ENCODE results near the gene EPHA2. TPM values are rescaled to one million over a fixed set of nuclear protein-coding genes. Genes with fewer than 3 reads are reported as not detected.

EPHA2 gene
- polyA plus RNA-seq, 1 experiment: 19.1 TPM

DNA sequence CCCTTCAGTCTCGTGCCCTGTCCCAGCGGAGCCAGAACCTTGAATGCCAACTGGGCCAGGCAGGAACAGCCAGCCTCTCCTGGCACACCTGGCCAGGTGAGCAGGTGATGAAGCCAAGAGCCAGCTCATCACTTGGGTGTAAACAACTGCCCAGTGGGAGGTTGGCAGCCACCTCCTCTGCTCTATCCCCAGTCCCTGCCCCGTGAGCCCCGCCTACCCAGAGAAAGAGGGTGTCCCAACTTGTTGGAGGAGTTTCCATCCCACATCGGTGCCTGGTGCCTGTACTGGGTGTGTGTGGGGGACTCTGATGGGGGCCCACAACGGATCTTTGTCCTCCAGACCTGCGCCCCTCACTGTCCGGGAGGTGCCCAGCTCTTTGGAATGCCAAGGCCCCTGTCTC is 64.6 kb downstream of the EPHA2 start:
- Histone ChIP-seq H3K27me3 (ENCODE audit: control insufficient read depth, insufficient read depth, low read length) (no peaks in the 10 kb centered on the region), H3K27ac (ENCODE audit: low read depth, low read length) (no peak overlapping the region), H3K9me3 (ENCODE audit: control insufficient read depth, insufficient read depth, low read length) (no peaks in the 10 kb centered on the region), H3K4me3 (ENCODE audit: low read depth, low read length) (no peak overlapping the region)
- DNase-seq (ENCODE audit: low read depth, low spot score): no peak
- TF ChIP-seq, protein P1, sequence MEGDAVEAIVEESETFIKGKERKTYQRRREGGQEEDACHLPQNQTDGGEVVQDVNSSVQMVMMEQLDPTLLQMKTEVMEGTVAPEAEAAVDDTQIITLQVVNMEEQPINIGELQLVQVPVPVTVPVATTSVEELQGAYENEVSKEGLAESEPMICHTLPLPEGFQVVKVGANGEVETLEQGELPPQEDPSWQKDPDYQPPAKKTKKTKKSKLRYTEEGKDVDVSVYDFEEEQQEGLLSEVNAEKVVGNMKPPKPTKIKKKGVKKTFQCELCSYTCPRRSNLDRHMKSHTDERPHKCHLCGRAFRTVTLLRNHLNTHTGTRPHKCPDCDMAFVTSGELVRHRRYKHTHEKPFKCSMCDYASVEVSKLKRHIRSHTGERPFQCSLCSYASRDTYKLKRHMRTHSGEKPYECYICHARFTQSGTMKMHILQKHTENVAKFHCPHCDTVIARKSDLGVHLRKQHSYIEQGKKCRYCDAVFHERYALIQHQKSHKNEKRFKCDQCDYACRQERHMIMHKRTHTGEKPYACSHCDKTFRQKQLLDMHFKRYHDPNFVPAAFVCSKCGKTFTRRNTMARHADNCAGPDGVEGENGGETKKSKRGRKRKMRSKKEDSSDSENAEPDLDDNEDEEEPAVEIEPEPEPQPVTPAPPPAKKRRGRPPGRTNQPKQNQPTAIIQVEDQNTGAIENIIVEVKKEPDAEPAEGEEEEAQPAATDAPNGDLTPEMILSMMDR (IDR thresholded peaks at IDR 0.05; ENCODE audit: low read depth, low read length): no peak
- ChIA-PET CTCF (interaction anchor here (4.2 kb wide), 1 partner anchor 9 kb away, joined by 28 read pairs; no protein-coding TSS in a partner anchor), POLR2A (no interaction called here)

DNA sequence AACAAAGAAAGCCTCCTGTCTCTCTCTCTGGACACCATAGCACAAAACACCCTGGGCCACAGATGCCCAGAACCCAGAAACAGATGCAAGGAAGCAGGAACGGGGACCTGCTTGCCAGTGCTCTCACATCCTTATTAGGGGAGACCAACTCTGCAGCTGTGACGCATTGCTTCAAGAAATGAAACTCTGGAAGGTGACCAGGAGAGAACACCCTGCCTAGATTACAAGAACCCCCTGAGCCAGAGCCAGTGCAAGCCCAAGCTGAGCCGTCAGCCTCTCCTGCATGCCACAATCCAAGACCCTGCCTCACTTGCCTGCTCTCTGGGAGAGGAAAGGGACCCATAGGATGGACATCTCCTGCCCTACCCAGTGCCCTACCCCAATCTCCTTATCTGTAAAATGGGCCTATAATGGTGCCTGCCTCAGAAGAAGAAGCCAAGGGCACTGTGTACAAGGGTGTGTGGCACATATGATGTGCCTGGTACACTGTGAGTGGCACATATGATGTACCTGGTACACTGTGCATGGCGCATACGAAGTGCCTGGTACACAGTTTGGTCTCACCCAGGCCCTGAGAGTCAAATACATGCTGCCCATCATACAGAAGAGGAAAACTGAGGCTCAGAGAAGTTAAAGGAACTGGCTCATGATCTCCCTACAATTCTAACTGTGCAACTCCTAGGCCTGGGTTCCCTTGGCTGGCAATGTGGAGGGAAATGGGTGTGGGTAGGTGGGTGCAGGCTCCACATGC is 65.6 kb downstream of the EPHA2 start:
- Histone ChIP-seq H3K27me3 (ENCODE audit: control insufficient read depth, insufficient read depth, low read length) (no peaks in the 10 kb centered on the region), H3K27ac (ENCODE audit: low read depth, low read length) (no peak overlapping the region), H3K9me3 (ENCODE audit: control insufficient read depth, insufficient read depth, low read length) (no peaks in the 10 kb centered on the region), H3K4me3 (ENCODE audit: low read depth, low read length) (no peak overlapping the region)
- ChIA-PET POLR2A (no interaction called here), CTCF (interaction anchor here (4.2 kb wide), 1 partner anchor 8 kb away, joined by 28 read pairs; no protein-coding TSS in a partner anchor)
- DNase-seq (ENCODE audit: low read depth, low spot score): no peak
- TF ChIP-seq, protein P1 (IDR thresholded peaks at IDR 0.05; ENCODE audit: low read depth, low read length): no peak

DNA sequence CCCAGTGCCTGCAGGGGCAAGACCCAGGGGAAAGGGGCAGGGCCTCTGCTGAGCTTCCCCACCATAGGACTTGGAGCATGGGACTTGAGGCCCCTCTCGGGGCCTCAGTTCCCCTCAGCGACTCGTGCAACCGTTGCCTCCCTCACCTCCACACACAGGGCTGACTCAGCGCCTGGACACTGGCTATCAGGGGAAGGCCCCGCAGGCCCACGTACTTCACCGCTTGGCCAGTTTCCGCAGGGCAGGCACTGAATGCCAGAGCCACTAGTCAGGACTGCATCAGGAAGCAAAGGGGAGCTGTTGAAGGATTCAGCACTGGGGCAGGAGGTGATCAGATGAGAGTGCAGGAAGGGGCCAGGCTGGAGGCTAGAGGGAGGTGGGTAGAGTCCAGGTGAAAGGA is 66.9 kb downstream of the EPHA2 start:
- POLR2A ChIA-PET: no interaction called here
- peak overlapping the region; percentile 21 for H3K27ac ChIP-seq (ENCODE audit: low read depth, low read length)
- peak; percentile 34 for DNase-seq (ENCODE audit: low read depth, low spot score)
- H3K4me3 ChIP-seq (ENCODE audit: low read depth, low read length): no peak overlapping the region
- TF ChIP-seq, protein P1 (IDR thresholded peaks at IDR 0.05; ENCODE audit: low read depth, low read length): no peak
- H3K27me3 ChIP-seq (ENCODE audit: control insufficient read depth, insufficient read depth, low read length): no peaks in the 10 kb centered on the region
- no peaks in the 10 kb centered on the region for H3K9me3 ChIP-seq (ENCODE audit: control insufficient read depth, insufficient read depth, low read length)
- CTCF ChIA-PET: no interaction called here

DNA sequence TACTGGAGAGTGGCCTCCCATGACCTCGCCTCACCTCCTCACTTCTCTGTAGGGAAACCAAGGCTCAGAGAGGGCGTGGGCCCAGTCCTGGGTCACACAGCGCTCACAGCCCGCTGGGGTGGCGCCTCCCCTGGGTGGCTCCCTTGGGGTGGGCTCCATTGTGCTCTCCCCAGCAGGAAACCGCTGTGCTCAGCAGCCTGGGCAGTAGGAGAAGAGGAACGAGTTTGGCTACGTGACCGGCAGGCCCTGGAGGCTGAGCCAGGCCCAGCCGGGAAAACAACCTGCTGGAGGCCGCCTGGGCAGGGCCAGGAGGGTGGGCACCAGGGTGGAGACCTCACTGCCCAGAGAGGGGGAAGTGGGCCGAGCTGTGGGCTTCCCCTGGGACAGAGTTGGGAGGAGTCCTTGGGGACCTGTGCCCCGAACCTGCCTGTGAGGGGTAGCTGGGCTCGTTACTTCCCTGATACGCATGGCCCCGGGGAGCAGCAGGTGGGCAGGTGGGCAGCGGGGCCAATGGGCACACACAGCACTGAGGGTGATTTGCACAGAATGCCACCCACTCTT is 67.4 kb downstream of the EPHA2 start:
- no peak overlapping the region for H3K4me3 ChIP-seq (ENCODE audit: low read depth, low read length)
- no peaks in the 10 kb centered on the region for H3K27me3 ChIP-seq (ENCODE audit: control insufficient read depth, insufficient read depth, low read length)
- peak overlapping the region; percentile 21 for H3K27ac ChIP-seq (ENCODE audit: low read depth, low read length)
- no peak for DNase-seq (ENCODE audit: low read depth, low spot score)
- TF ChIP-seq, protein P1 (IDR thresholded peaks at IDR 0.05; ENCODE audit: low read depth, low read length): no peak
- ChIA-PET POLR2A (no interaction called here), CTCF (no interaction called here)
- no peaks in the 10 kb centered on the region for H3K9me3 ChIP-seq (ENCODE audit: control insufficient read depth, insufficient read depth, low read length)

DNA sequence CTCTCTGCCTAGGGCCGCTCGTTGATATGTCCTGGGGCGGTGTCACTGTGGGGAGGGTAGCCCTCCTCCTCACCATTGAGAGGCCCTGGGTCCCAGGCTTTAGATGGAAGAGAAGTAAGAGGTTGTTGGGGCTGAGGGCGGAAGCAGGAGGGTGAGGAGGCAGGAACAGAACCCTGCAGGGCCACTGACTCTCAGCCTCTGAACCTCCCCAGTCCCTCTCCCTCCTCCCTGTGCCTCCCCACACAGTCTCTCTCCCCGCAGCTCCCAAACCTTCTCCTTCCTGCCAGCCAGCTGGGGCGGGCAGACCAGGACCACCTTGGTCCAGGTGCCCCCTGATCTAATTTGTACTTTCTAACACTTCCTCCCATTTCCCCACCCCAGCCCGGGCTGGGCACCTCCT is 68.1 kb downstream of the EPHA2 start:
- Histone ChIP-seq H3K4me3 (ENCODE audit: low read depth, low read length) (no peak overlapping the region), H3K27ac (ENCODE audit: low read depth, low read length) (no peak overlapping the region), H3K27me3 (ENCODE audit: control insufficient read depth, insufficient read depth, low read length) (no peaks in the 10 kb centered on the region), H3K9me3 (ENCODE audit: control insufficient read depth, insufficient read depth, low read length) (no peaks in the 10 kb centered on the region)
- CTCF ChIA-PET: no interaction called here
- TF ChIP-seq, protein P1 (IDR thresholded peaks at IDR 0.05; ENCODE audit: low read depth, low read length): no peak
- POLR2A ChIA-PET: interaction anchor here (0.7 kb wide), 1 partner anchor 156 kb away, joined by 5 read pairs; no protein-coding TSS in a partner anchor
- DNase-seq (ENCODE audit: low read depth, low spot score): no peak
